Tibial nerve (tissue), 4 donors: ENCODE results near the gene RPS6KB1. TPM values are rescaled to one million over a fixed set of nuclear protein-coding genes. Genes with fewer than 3 reads are reported as not detected.
"Not testable (repeated sequence)": the region's sequence is repeated elsewhere in the genome, so short reads cannot be mapped to it uniquely, and the experiment has no call there.

Source experiments
- DNase-seq, 2 donors: peaks; one replicate each; pipeline ENCODE4 v3.0.0-alpha.2; 2019; ENCODE audit warnings: low spot score in 2 of 2
- H3K27ac ChIP-seq, 4 donors: fragments of 200-600 bp; sonication (generic) in 3 of 4; one replicate each; pipeline ENCODE4 v1.5.1; 2017 to 2019; ENCODE audit warnings: mild to moderate bottlenecking in 1 of 4
- H3K27me3 ChIP-seq, 2 donors: fragments of 200-600 bp; sonication (generic) in 1 of 2; one replicate each; pipeline versions ENCODE4 v1.5.1 to v1.6.0; 2017 to 2019
- H3K36me3 ChIP-seq, 3 donors: fragments of 200-600 bp; sonication (generic); one replicate each; pipeline ENCODE4 v1.5.1; 2018 to 2019
- H3K4me1 ChIP-seq, 4 donors: fragments of 200-600 bp; sonication (generic) in 3 of 4; one replicate each; pipeline ENCODE4 v1.5.1; 2017 to 2019
- H3K4me3 ChIP-seq, 4 donors: fragments of 200-600 bp; sonication (generic) in 3 of 4; one replicate each; pipeline ENCODE4 v1.5.1; 2017 to 2019; ENCODE audit warnings: mild to moderate bottlenecking in 1 of 4, moderate library complexity in 1 of 4
- H3K9me3 ChIP-seq, 4 donors: fragments of 200-600 bp; sonication (generic) in 3 of 4; one replicate each; pipeline ENCODE4 v1.5.1; 2017 to 2019
- CTCF ChIP-seq, 5 experiments: fragments of 200-600 bp in 3 of 5; fragments of 450-650 bp in 2 of 5; sonication (generic) in 3 of 5; IDR thresholded peaks; one replicate each; pipeline ENCODE4 v1.5.1; 2016 to 2019; ENCODE audit warnings: antibody characterized with exemption in 5 of 5, mild to moderate bottlenecking in 3 of 5, moderate library complexity in 2 of 5
- EP300 ChIP-seq, 2 donors: sonication (generic); formaldehyde crosslinking; IDR thresholded peaks; one replicate each; pipeline ENCODE4 v1.6.1; 2017; ENCODE audit warnings: antibody characterized with exemption in 2 of 2, mild to moderate bottlenecking in 1 of 2
- POLR2A ChIP-seq, 2 donors: fragments of 450-650 bp; IDR thresholded peaks; one replicate each; pipeline ENCODE4 v1.6.1; 2017; ENCODE audit warnings: antibody characterized with exemption in 2 of 2, mild to moderate bottlenecking in 2 of 2, moderate library complexity in 2 of 2
- WGBS, 2 donors: methylation state at CpG; one replicate each; pipeline ENCODE4 v1.1.5; 2018; 5-methylcytosine and 5-hydroxymethylcytosine counted together
- total RNA-seq, 4 donors: library from RNA; depleted of rRNA; stranded (reverse); fragments of >200 nt; gene quantifications; one replicate each; pipeline ENCODE4 v1.1.0, GENCODE V29; 2016

RPS6KB1 gene
- total RNA-seq, 4 donors from 2014 or later = 33.6 to 48.3 (median 43.2) TPM

GRCh38 chr17:59848385-59848668 lies 44.6 kb upstream of the RPS6KB1 start:
- Histone ChIP-seq H3K27ac (peak overlapping the region in 3 of 4 donors; percentile 76 to 97 (median 87)), H3K4me1 (peaks cover 0 to 72% (median 42%) of the 10 kb centered on the region in 4 donors), H3K4me3 (no peak overlapping the region), H3K36me3 (no peaks in the 10 kb centered on the region), H3K9me3 (no peaks in the 10 kb centered on the region), H3K27me3 (no peaks in the 10 kb centered on the region)
- WGBS, 2 donors = 87 to 98% methylated on average over 6 of the region's 6 CpGs
- DNase-seq = no peak
- no peak for TF ChIP-seq EP300 (IDR thresholded peaks at IDR 0.05)
- TF ChIP-seq POLR2A (IDR thresholded peaks at IDR 0.05) = no peak
- no peak for TF ChIP-seq CTCF (IDR thresholded peaks at IDR 0.05)

- peaks cover 0 to 72% (median 45%) of the 10 kb centered on the region in 4 donors for H3K4me1 ChIP-seq
- peak; percentile 38 to 70 for DNase-seq
- WGBS, 2 donors = 75 to 76% methylated on average over 7 of the region's 7 CpGs
Observed at GRCh38 chr17:59848778-59849177, 44.1 kb upstream of the RPS6KB1 start.

GRCh38 chr17:59850311-59850710 lies 42.6 kb upstream of the RPS6KB1 start:
- not testable (repeated sequence) for H3K36me3 ChIP-seq, DNase-seq, H3K9me3 ChIP-seq, H3K27me3 ChIP-seq, H3K4me3 ChIP-seq
- Histone ChIP-seq H3K4me1 (peaks cover 0 to 65% (median 41%) of the 10 kb centered on the region in 4 donors), H3K27ac (peak overlapping the region in 1 of 4 donors; percentile 72)
- WGBS, 2 donors = 90 to 91% methylated on average over 15 of the region's 15 CpGs

More at GRCh38 chr17:59848778-59849177, 44.1 kb upstream of the RPS6KB1 start:
- Histone ChIP-seq H3K27me3 (no peaks in the 10 kb centered on the region), H3K27ac (peak overlapping the region in 3 of 4 donors; percentile 76 to 97 (median 87)), H3K4me3 (no peak overlapping the region), H3K36me3 (no peaks in the 10 kb centered on the region), H3K9me3 (no peaks in the 10 kb centered on the region)
- TF ChIP-seq POLR2A (IDR thresholded peaks at IDR 0.05) (no peak), EP300 (IDR thresholded peaks at IDR 0.05) (peak in 1 of 2 donors; percentile 59)

GRCh38 chr17:59851439-59852375 lies 41.2 kb upstream of the RPS6KB1 start:
- H3K27ac ChIP-seq = peak overlapping the region in 3 of 4 donors; percentile 50 to 72 (median 59)
- no peaks in the 10 kb centered on the region for H3K27me3 ChIP-seq
- H3K9me3 ChIP-seq = no peaks in the 10 kb centered on the region
- TF ChIP-seq CTCF (IDR thresholded peaks at IDR 0.05) (no peak), EP300 (IDR thresholded peaks at IDR 0.05) (peak in 1 of 2 donors; percentile 70)
- DNase-seq = peak in 1 of 2 donors; percentile 49
- 52 to 53% methylated on average over 14 of the region's 14 CpGs for WGBS, 2 donors
- H3K4me3 ChIP-seq = no peak overlapping the region
- peaks cover 0 to 56% (median 28%) of the 10 kb centered on the region in 4 donors for H3K4me1 ChIP-seq
- no peaks in the 10 kb centered on the region for H3K36me3 ChIP-seq

GRCh38 chr17:59852847-59853167 lies 40.1 kb upstream of the RPS6KB1 start:
- H3K36me3 ChIP-seq, H3K9me3 ChIP-seq, DNase-seq, H3K4me3 ChIP-seq, H3K27me3 ChIP-seq: not testable (repeated sequence)
- H3K27ac ChIP-seq = peak overlapping the region in 3 of 4 donors; percentile 50 to 72 (median 59)
- H3K4me1 ChIP-seq = peaks cover 0 to 45% (median 22%) of the 10 kb centered on the region in 4 donors
- 97% methylated on average over 7 of the region's 7 CpGs for WGBS, 2 donors

- Histone ChIP-seq H3K36me3 (no peaks in the 10 kb centered on the region), H3K27me3 (no peaks in the 10 kb centered on the region), H3K4me3 (no peak overlapping the region), H3K9me3 (no peaks in the 10 kb centered on the region), H3K4me1 (peaks cover 0 to 41% (median 19%) of the 10 kb centered on the region in 4 donors), H3K27ac (peak overlapping the region in 3 of 4 donors; percentile 50 to 72 (median 59))
- TF ChIP-seq EP300 (IDR thresholded peaks at IDR 0.05) (no peak), CTCF (IDR thresholded peaks at IDR 0.05) (peak in 2 of 5 experiments; percentile 17 to 23)
- 80 to 86% methylated on average over 14 of the region's 14 CpGs for WGBS, 2 donors
- no peak for DNase-seq
Observed at GRCh38 chr17:59853168-59853918, 39.6 kb upstream of the RPS6KB1 start.

GRCh38 chr17:59853919-59854729 lies 38.8 kb upstream of the RPS6KB1 start:
- WGBS, 2 donors = 93 to 94% methylated on average over 10 of the region's 10 CpGs
- not testable (repeated sequence) for H3K36me3 ChIP-seq, H3K27me3 ChIP-seq, H3K9me3 ChIP-seq, H3K4me3 ChIP-seq, DNase-seq
- H3K27ac ChIP-seq = peak overlapping the region in 3 of 4 donors; percentile 50 to 72 (median 59)
- peaks cover 0 to 46% (median 14%) of the 10 kb centered on the region in 4 donors for H3K4me1 ChIP-seq
